Measurements from ENCODE around the gene ELL3.
"Not testable (repeated sequence)": the region's sequence is repeated elsewhere in the genome, so short reads cannot be mapped to it uniquely, and the experiment has no call there.

The ELL3 gene

DNA sequence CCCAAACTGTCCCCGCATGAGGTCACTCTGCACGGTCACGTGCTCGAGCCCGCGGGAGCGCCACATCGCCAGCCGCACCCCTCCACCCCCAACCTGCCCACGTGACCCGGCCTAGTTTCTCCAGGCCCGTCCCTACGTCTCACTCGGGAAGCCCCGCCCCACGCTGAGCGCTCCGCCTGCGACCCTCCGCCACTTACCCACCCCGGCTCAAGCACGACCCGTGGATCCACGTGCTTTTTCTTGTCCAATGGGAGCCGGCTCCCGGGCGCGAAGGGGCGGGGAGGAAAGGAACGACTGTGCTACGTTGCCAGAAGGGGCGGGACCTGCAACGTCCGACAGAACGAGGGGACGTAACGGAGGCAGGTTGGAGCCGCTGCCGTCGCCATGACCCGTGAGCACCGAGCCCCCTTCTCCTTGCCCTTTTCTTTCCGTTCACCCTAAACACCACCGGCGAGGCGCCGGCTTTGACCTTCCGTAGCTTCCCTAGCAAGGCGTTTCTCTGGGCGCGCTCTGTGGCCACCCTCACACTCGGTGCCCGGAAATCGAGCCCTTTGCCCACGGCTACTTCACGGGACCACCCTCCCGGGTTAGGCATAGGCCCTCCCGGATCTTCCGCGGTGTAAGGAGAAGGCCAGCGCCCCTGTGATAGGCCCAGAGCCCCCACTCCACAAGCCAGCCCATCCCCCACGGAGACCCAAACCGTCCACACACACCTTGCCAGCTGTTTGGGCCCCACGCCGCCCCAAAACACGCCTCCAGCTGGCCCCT, 15.4 kb upstream of the ELL3 start, which contains the start of gene SERF2:
Gene SERF2, plus strand, starts transcription at position 328 of the 768 bp plus-strand sequence. Its CDS starts 57 bp downstream, at position 385.
- DNase-seq = peak; percentile 100

DNA sequence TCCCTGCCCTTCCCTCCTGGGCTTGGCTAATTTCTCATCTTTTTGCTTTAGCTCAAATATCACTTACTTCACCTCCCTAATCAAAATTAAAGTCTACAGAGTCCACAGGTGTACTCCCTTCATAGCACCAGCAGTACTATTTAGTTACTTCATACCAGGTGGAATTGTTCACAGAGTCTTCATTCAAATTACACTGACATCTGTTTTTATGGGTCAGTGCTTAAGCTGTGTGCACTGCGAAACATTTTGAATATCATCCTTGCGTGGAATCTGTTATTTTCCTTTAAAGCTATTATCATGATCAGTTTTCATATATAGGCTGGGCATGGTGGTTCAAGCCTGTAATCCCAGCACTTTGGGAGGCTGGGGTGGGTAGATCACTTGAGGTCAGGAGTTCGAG, 12.6 kb upstream of the ELL3 start:
- no peak for DNase-seq

- no peak for DNase-seq
Observed at GRCh38 chr15:43779016-43779415, 2.2 kb upstream of the ELL3 start.

- DNase-seq = peak; percentile 93
Observed at GRCh38 chr15:43777267-43777914, 625 bp upstream of the ELL3 start.

DNA sequence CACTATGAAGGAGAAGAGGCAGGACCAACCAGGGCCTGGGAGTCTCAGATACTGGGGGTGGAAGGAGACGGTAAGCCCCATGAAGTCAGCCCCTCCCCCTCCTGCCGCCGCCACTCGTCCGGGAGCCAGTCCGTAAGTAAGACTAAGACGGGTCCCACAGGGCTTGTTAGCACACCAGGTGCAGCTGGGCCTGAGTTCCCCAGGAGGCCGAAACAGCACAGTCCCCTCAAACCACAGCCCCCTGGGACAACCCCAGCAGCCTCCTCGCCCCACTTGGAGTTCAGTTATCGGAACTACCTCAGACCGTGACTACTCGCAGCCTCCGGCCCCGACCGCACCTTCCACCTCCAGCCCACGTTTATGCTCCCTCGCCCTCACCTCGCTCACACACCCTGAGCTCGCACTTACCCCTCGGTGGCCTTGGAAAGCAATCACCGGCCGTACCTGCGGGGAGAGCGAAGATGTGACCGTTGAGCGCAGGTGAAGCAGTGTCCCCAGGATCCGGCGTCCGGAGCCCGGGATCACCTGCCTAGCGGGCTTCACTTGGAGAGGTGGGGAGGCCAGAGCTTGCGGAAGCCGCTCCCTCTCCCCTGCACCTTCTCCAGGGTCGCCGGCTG, 557 bp downstream of the ELL3 start:
- peak; percentile 44 for DNase-seq

- no peak for DNase-seq
Observed at GRCh38 chr15:43775411-43775965, 1.3 kb downstream of the ELL3 start.

GRCh38 chr15:43774062-43774461, 2.7 kb downstream of the ELL3 start:
- DNase-seq = no peak

GRCh38 chr15:43772624-43773023, 4.1 kb downstream of the ELL3 start:
- no peak for DNase-seq

DNA sequence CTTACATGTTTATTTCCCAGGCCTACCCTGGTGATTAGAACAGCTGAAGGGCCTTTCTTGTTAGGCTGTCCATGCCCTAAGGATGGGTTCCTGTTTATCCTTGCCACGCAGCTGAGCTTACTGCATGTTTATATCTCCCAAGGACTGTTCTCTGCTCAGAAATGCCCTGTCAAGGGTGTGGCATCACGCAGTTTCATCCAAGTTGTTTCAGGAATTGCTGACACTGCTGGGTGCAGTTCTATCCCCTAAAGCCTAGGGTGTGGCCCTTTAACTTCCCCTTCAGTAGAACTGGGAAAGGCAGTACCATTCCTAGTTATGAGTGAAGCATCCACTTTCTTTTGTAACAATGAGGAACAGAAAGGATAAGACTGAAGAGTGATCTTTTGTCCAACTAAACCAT, 5.0 kb downstream of the ELL3 start:
- DNase-seq = no peak

DNA sequence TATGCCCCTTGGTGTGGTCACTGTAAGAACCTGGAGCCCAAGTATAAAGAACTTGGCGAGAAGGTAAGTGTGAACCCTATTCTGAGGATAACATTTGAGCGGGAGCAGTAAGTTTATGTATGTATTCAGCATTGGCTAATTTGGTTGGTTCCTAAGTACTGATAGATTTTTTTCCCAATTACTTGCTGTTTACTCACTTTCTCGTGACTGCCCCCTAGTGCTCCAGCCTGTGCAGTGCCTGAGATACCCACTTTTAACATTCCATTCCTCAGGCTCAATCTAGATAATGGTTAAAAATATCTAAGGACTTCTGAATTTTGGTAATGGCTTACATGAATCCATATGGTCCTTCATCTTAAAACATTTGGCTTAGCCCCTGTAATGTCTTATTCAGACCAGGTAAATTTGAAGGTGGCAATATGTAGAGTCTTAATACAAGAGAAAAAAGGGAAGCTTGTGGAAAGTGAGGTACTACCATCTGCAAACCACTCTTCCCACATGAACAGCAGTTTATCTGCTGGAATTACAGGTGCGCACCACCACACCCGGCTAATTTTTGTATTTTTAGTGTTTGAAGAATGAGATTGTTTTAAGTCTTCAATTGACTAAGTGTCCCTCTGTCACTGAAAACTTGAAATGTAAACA, 7.1 kb downstream of the ELL3 start:
- DNase-seq = peak; percentile 76

DNA sequence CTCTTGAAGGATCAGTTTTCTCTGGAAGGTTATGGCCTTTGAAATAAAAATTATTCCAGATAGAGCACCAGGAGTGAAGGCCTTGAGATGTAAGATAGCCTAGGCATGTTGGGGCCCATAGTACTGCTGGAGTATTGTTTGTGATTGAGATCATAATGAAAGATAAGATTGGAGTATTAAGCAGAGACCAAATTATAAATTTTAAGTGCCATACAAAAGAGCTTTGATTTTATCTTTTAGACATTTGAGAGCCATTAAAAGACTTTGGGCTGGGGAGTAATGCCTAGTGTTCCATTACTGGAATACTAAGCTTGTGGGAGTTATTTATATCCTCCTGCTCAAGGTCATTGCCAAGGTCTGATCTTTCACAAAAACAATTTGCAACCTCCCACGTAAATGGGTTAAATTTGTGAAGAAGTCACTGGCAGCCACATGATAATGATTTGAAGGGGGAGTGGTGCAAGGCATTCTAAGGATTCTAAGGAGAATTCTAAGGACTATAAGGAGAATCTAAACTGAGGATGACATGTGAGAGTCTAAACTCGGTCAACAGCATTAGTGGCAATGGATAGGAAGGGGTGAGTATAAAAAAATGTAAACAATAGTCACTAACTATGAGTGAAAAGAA, 12.8 kb downstream of the ELL3 start:
- DNase-seq = no peak

GRCh38 chr15:43762824-43763223, 13.9 kb downstream of the ELL3 start:
- no peak for DNase-seq

GRCh38 chr15:43751885-43752284, 24.9 kb downstream of the ELL3 start:
- no peak for DNase-seq

- DNase-seq = peak; percentile 61
Observed at GRCh38 chr15:43749690-43750345, 26.9 kb downstream of the ELL3 start.

DNA sequence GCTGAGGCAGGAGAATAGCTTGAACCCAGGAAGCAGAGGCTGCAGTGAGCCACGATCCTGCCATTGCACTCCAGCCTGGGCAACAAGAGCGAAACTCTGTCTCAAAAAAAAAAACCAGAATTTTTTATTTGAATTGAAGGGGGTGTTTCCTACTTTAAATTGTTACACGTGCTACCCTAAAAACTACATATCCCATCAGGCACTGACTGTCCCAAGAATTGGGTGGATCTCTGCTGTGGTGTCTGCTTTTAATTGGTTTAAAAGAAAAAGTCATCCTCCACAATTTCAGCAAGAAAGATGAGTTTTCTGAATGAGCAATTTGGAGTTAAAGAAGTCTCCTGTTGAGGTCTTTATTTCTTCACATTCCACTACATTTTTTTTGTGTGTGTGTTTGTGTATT, 28.4 kb downstream of the ELL3 start:
- DNase-seq = peak; percentile 10

DNA sequence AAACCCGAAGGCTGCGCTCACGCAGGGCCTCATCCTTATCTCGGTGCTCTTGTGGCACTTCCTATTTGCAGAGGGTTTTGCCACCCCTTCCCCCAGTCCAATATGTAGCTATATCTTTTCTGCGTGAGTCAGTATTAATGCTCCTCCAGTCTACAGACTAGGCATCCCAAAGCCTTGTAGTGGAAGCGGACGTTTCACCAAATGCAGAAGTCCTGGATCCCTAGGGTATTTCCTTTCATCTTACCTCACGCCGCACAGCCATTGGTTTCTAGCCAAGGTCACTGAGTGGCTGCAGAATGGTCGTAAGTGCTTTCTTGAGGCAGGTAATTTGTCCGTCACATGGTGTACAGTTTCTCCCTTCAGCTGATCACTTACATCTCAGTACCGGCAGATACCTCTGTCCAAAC, 29.9 kb downstream of the ELL3 start:
- not testable (repeated sequence) for DNase-seq

DNA sequence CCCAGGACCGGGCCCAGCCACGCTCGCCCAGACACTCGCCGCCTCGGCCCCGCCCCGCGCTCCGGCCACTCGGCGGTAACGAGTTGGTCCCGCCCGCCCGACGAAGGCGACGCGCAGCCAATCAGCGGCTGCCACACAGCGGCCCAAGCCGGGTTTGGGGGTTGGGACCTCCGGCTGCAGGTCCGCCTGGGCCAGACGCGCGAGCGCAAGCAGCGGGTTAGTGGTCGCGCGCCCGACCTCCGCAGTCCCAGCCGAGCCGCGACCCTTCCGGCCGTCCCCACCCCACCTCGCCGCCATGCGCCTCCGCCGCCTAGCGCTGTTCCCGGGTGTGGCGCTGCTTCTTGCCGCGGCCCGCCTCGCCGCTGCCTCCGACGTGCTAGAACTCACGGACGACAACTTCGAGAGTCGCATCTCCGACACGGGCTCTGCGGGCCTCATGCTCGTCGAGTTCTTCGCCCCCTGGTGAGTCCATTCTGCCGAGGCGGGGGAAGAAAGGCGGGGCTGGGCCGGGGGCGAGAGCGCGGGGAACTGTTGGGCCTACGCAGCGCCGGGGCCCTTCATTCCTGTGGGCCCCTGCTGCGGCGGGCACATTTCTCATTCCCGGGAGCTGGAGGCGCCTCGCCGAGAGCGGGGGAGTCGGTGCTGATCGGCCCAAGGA, 30.4 kb downstream of the ELL3 start, which contains the start of gene PDIA3:
Gene PDIA3, plus strand, starts transcription at position 194 of the 658 bp plus-strand sequence. Its CDS starts 102 bp downstream, at position 296.
- DNase-seq = peak; percentile 93

- DNase-seq = no peak
Observed at GRCh38 chr15:43735416-43735815, 41.4 kb downstream of the ELL3 start.

GRCh38 chr15:43728053-43728725, 48.6 kb downstream of the ELL3 start:
- not testable (repeated sequence) for DNase-seq

GRCh38 chr15:43726306-43726705, 50.5 kb downstream of the ELL3 start:
- DNase-seq = not testable (repeated sequence)

DNA sequence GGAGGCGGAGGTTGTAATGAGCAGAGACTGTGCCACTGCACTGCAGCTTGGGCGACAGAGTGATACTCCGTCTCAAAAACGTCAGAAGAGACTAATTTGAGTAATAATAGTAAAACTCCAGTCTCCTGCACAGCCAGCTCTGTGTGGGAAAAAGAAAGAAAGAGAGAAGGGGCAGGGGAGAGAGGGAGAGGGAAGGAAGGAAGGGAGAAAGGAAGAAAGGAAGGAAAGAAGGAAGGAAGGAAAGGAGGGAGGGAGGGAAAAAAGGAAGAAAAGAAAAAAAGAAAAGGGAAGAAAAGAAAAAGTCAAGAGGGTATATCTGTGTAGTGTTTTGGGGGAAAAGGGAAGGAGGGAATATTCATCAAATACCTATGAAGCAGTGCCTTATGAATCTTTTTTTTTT, 53.6 kb downstream of the ELL3 start:
- no peak for DNase-seq

Measured in stimulated activated CD4-positive, alpha-beta T cell treated with anti-CD3 and anti-CD28 coated beads, Interleukin-15, amount 100 ng/mL, for 24 hours (primary cell).